Duodenal mucosa (tissue), 2 donors: ENCODE data around the gene ABL1.
"Not testable (repeated sequence)": the region's sequence is repeated elsewhere in the genome, so short reads cannot be mapped to it uniquely, and the experiment has no call there.

Source experiments
- H3K27ac ChIP-seq: one replicate; pipeline ENCODE4 v1.7.0; 2013; ENCODE audit warnings: low read depth, low read length
- H3K27me3 ChIP-seq, 2 donors: one replicate each; pipeline ENCODE4 v1.7.0; 2013; ENCODE audit warnings: low read length in 2 of 2, control low read depth in 1 of 2; ENCODE audit not compliant: insufficient read depth in 2 of 2, control insufficient read depth in 1 of 2
- H3K36me3 ChIP-seq, 2 donors: one replicate each; pipeline ENCODE4 v1.7.0; 2013; ENCODE audit warnings: low read length in 2 of 2, control low read depth in 1 of 2; ENCODE audit not compliant: insufficient read depth in 2 of 2, control insufficient read depth in 1 of 2
- H3K4me1 ChIP-seq, 2 donors: one replicate each; pipeline ENCODE4 v1.7.0; 2013; ENCODE audit warnings: low read length in 2 of 2, control low read depth in 1 of 2; ENCODE audit not compliant: insufficient read depth in 2 of 2, control insufficient read depth in 1 of 2
- H3K4me3 ChIP-seq, 2 donors: one replicate each; pipeline ENCODE4 v1.7.0; 2013; ENCODE audit warnings: low read length in 2 of 2, low read depth in 1 of 2
- H3K9ac ChIP-seq, 2 donors: one replicate each; pipeline ENCODE4 v1.7.0; 2013; ENCODE audit warnings: low read length in 2 of 2, low read depth in 1 of 2
- H3K9me3 ChIP-seq, 2 donors: one replicate each; pipeline ENCODE4 v1.7.0; 2013; ENCODE audit warnings: low read length in 2 of 2, control low read depth in 1 of 2; ENCODE audit not compliant: control insufficient read depth in 1 of 2

Gene ABL1

GRCh38 chr9:130834371-130835336, at the start of gene ABL1:
Gene ABL1, plus strand, starts transcription at chr9:130835254. Its CDS starts 193 bp downstream, at chr9:130835447.
- H3K9ac ChIP-seq = peak within 1 kb of the TSS; percentile 58 to 83
- no peaks in the 10 kb centered on the region for H3K9me3 ChIP-seq
- H3K36me3 ChIP-seq = no peaks in the 10 kb centered on the region
- no peaks in the 10 kb centered on the region for H3K27me3 ChIP-seq
- peak within 1 kb of the TSS; percentile 73 to 83 for H3K4me3 ChIP-seq
- peak within 1 kb of the TSS; percentile 87 for H3K27ac ChIP-seq
- peaks cover 27 to 28% of the 10 kb centered on the region in 2 donors for H3K4me1 ChIP-seq

DNA sequence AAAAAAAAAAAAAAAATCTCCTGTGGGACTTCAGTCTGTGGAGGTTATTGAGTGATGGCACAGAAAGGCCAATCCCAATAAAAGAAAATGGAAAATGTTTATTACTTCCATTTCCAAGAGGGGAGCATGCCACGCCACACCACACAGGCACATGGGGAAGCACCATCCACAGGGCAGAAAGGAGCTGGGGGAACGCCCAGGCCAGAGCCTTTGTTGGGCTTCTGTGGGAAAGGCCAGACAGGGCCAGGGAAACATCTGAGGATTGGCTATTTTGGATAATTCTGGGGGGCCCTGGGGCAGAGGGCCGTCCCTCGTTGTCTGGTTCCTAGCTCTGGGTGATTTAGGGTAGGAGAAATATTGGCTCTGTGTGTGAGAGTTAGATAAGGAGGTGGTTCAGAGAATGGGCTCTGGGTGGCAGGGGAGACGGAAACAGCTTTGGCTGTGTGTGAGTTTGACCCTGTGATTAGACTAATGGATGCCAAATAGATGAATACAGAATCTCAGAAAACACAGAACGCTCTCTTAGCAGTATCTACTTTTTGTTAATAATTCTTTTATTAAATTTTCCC, 49.0 kb upstream of the ABL1 start:
- no peak overlapping the region for H3K4me3 ChIP-seq
- H3K4me1 ChIP-seq = peaks cover 0 to 3% of the 10 kb centered on the region in 2 donors
- peaks cover 0 to 6% of the 10 kb centered on the region in 2 donors for H3K9me3 ChIP-seq
- H3K36me3 ChIP-seq = no peaks in the 10 kb centered on the region
- H3K9ac ChIP-seq = no peak overlapping the region
- no peak overlapping the region for H3K27ac ChIP-seq
- H3K27me3 ChIP-seq = no peaks in the 10 kb centered on the region

DNA sequence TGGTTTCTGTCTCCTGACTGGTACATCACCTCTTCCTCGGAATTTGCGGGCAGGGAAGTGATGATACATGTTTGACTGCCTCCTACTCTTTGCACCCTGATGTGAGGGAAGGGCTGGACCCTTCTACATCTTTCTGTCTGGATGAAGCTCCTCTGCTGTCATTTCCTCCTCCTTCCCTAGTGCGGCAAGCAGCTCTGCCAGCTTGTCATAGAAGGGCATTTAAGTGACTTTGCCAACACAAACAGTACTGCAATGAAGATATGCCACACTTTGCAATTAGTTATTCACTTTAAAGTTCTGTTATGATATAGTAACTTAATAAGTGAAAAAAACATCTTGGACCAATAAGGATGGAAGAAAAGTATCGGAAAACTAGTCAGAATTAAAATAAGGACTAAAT, 48.5 kb upstream of the ABL1 start:
- Histone ChIP-seq H3K36me3 (no peaks in the 10 kb centered on the region), H3K4me1 (peaks cover 4 to 7% of the 10 kb centered on the region in 2 donors), H3K27me3 (no peaks in the 10 kb centered on the region), H3K9ac (no peak overlapping the region), H3K4me3 (no peak overlapping the region), H3K9me3 (peaks cover 0 to 6% of the 10 kb centered on the region in 2 donors), H3K27ac (no peak overlapping the region)

GRCh38 chr9:130789747-130790672, 45.0 kb upstream of the ABL1 start:
- Histone ChIP-seq H3K4me3 (no peak overlapping the region), H3K36me3 (no peaks in the 10 kb centered on the region), H3K27me3 (no peaks in the 10 kb centered on the region), H3K27ac (no peak overlapping the region), H3K4me1 (peaks cover 5 to 7% of the 10 kb centered on the region in 2 donors), H3K9me3 (peaks cover 0 to 6% of the 10 kb centered on the region in 2 donors), H3K9ac (no peak overlapping the region)

DNA sequence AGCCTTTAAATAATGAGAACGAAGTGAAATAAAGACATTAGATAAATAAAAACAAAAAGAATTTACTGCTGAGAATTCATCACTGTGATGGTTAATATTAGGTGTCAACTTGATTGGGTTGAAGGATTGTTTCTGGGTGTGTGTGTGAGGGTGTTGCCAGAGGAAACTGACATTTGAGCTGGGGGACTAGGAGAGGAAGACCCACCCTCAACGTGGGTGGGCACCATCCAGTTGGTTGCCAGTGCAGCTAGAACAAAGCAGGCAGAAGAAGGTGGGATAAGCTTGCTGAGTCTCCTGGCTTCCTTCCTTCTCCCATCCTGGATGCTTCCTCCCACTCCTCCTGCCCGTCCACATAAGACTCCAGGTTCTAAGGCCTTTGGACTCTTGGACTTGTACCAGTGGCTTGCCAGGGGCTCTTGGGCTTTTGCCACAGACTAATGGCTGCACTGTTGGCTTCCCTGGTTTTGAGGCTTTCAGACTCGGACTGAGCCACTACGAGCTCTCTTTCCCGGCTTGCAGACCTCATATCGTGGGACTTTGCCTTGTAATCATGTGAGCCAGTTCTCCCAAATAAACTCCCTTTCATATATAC, 43.7 kb upstream of the ABL1 start:
- no peaks in the 10 kb centered on the region for H3K27me3 ChIP-seq
- no peak overlapping the region for H3K4me3 ChIP-seq
- no peaks in the 10 kb centered on the region for H3K36me3 ChIP-seq
- H3K27ac ChIP-seq = no peak overlapping the region
- peaks cover 0 to 6% of the 10 kb centered on the region in 2 donors for H3K9me3 ChIP-seq
- no peak overlapping the region for H3K9ac ChIP-seq
- peaks cover 5 to 7% of the 10 kb centered on the region in 2 donors for H3K4me1 ChIP-seq

- H3K36me3 ChIP-seq = no peaks in the 10 kb centered on the region
- no peaks in the 10 kb centered on the region for H3K27me3 ChIP-seq
- no peak overlapping the region for H3K4me3 ChIP-seq
- H3K27ac ChIP-seq = no peak overlapping the region
- H3K4me1 ChIP-seq = peaks cover 5 to 7% of the 10 kb centered on the region in 2 donors
- peaks cover 0 to 6% of the 10 kb centered on the region in 2 donors for H3K9me3 ChIP-seq
- H3K9ac ChIP-seq = no peak overlapping the region
Observed at GRCh38 chr9:130793589-130793988, 41.5 kb upstream of the ABL1 start.

DNA sequence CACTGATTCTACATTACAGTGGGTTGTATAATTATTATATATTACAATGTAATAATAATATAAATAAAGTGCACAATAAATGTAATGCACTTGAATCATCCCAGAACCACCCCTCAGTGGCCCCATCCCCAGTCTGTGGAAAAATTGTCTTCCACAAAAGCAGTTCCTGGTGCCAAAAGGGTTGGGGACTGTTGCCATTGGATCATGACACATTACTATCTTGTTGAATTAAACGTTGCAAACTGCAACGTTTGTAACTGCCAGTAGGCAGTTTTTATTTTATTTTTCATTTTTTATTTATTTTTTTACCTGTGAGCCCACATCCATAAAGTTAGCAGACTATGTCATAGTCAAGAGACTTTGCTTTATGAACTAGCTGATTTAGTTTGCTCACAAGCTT, 41.0 kb upstream of the ABL1 start:
- H3K4me1 ChIP-seq, H3K9me3 ChIP-seq, H3K9ac ChIP-seq, H3K27me3 ChIP-seq, H3K27ac ChIP-seq, H3K4me3 ChIP-seq, H3K36me3 ChIP-seq: not testable (repeated sequence)

DNA sequence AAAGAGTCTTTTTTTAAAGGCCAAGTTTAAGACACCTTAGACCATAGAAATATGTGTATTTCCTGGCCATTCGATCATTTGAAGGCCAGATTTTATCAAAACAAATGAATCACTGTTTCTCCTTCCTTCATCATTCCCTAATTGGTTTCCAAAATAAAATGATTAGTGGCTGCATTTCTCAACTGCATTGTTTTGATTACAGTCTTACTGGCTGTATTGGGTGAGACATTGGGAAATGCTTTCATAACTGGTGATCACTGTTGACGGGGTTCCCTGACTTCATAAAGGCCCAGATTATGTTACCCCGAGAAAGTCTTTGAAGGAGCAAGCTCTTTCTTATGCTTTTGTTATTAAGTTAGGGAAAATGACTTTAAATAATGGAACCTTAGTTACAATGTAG, 40.6 kb upstream of the ABL1 start:
- H3K4me3 ChIP-seq, H3K9me3 ChIP-seq, H3K4me1 ChIP-seq, H3K27me3 ChIP-seq, H3K27ac ChIP-seq, H3K36me3 ChIP-seq, H3K9ac ChIP-seq: not testable (repeated sequence)

DNA sequence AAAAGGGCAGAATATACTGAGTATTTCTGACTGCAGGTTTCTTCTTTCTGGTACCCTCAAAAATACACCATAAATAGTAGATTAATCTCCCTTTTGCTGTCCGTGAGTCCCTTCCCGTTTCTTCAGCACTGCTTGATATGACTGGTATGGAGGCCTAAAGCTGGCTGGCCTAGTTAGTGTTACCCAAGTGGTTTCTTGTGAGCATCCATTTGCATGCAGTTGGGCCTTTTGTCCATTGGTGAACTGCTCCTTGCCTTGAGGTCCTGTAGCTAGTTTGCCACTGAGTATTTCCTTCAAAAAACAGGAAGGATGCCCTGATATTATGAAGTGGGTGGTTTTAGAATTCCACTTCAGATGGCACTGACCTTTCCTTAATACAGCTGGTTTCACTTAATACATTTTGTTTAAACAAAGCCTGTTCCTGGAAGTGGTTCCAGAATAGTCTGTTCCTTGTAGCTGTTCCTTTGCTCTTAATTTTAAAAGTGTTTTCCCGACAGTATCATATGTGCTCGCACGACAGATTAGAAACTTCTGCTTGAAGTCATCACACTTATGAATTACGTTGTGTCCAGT, 40.0 kb upstream of the ABL1 start:
- Histone ChIP-seq H3K4me1 (peaks cover 5 to 7% of the 10 kb centered on the region in 2 donors), H3K27me3 (no peaks in the 10 kb centered on the region), H3K9me3 (no peaks in the 10 kb centered on the region), H3K27ac (no peak overlapping the region), H3K4me3 (no peak overlapping the region), H3K36me3 (no peaks in the 10 kb centered on the region), H3K9ac (no peak overlapping the region)
